ENCODE data around the gene LDLRAD2.

Gene LDLRAD2

DNA sequence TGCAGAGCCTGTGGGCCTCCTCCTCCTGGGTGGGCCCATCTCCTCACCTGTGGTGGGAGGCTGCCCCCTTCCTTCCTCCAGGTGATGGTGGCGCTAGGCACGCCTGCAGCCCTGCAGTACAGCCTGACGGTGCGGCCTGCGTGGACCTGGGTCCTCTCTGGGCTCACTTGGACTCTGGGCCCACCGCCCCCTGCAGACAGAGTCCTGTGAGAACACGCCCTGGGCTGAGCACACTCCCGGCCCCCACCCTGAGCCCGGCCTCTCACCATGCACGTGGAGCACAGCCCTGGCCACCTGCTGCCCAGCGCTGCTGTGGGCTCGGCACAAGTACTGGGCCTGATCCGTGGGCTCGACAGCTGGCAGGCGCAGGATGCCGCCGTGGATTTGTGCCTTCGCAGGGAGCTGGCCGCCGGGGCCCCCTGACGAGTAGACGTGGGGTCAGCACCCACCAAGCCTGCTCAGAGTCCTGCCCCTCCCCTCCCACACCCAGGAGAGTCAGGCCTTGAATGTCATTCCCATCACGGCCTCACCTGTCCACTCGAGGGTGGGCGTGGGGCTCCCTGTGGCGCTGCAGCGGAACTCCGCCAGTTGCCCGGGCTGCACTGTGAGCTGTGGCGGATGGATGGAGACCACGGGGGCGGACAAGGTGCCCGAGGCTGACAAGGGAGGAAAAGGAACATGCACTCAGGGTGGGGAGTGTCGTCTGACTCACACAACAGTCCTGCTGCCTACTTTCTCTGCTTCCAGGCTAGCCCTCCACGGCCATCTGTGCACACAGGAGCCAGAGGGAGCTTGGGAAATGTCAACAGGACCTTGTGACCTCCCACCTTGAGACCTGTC is 43.4 kb downstream of the LDLRAD2 start:
- no peak for FAIRE-seq
- no peak for DNase-seq (ENCODE audit: insufficient read length, low spot score)
- TF ChIP-seq TAF1 (IDR thresholded peaks at IDR 0.05; ENCODE audit: low read depth, low read length) (no peak), PAX5 (IDR thresholded peaks at IDR 0.05; ENCODE audit: insufficient read depth, low read length, severe bottlenecking) (no peak), SPI1 (IDR thresholded peaks at IDR 0.05; ENCODE audit: low read depth, low read length) (no peak), POU2F2 (IDR thresholded peaks at IDR 0.05; ENCODE audit: low read depth, low read length) (no peak), POLR2AphosphoS5 (IDR thresholded peaks at IDR 0.05; ENCODE audit: low read depth, low read length) (no peak)

DNA sequence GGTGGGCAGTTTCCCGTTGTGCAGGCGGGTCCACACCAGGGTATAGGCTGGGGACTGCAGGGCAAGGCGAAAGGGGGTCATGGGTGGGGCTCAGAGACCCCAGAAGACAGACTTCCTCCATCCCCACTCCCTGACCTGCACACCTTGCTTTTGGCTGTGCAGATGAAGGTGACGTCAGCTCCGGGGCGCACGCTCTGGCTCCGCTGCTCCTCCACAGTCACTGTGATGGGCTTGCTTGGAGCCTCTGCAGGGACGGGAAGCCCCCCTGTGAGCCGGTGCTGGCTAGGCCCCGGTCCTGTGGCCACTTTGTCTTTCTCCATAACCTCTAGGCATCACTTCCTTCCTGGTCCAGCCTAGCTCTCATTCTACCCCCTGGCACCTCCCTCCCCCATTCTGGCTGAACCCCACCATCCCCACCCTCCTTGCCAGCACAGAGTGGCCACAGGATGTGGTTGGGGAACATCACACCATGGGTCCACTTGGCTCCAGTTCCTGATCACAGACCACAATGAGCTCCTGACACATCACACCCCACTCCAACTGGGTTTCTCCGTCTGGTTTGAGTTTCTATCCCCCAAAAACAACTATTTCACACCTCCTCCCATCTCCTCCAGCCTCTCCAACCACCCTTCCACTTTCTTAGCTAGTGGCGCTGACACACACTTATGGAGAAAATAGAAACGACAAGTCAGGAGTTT is 45.2 kb downstream of the LDLRAD2 start:
- FAIRE-seq (no peak), DNase-seq (ENCODE audit: insufficient read length, low spot score) (no peak)
- TF ChIP-seq POLR2AphosphoS5 (IDR thresholded peaks at IDR 0.05; ENCODE audit: low read depth, low read length) (no peak), PAX5 (IDR thresholded peaks at IDR 0.05; ENCODE audit: insufficient read depth, low read length, severe bottlenecking) (no peak), POU2F2 (IDR thresholded peaks at IDR 0.05; ENCODE audit: low read depth, low read length) (no peak), SPI1 (IDR thresholded peaks at IDR 0.05; ENCODE audit: low read depth, low read length) (no peak), POLR2A (IDR thresholded peaks at IDR 0.05; ENCODE audit: low read depth, low read length) (no peak), TAF1 (IDR thresholded peaks at IDR 0.05; ENCODE audit: low read depth, low read length) (no peak)

DNA sequence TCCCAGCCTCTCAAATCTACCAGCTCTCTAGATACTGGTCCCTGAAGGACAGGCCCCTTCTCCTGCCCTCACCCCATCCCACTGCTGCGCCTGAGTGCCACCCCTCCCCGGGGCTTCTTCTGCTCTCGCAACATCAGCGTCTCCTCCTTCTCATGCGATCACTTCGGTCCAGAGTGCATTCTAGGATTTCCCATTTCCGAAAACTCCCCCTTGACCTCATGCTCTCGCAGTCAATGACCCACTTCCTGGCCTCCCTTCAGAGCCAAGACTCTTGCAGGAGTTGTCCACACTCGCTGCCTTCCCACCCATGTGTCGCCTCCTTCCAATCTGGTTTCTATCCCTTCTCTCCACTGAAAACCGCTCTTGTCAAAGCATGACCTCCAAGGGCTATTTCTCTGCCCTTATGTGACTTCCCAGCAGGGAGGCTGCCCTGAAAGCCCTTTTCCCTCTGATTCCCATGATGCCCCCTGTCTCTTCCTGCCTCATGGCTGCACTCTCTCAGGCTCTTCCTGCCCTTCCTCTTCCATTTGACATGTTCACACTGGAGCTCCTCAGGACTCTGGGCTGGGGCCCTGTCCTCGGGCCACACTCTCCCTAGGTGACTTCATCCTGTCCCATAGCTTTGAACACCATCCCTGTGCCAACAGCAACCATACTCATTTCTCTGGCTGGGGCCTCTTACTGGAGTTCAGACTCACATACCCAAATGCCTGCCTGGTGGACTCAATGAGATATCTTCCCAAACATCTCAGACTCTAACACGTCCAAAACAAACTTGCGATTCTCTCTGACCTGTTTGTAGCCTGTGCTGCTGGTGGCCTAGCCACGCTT is 46.0 kb downstream of the LDLRAD2 start:
- TF ChIP-seq TAF1 (IDR thresholded peaks at IDR 0.05; ENCODE audit: low read depth, low read length): no peak
- no peak for DNase-seq (ENCODE audit: insufficient read length, low spot score)
- FAIRE-seq: no peak

DNA sequence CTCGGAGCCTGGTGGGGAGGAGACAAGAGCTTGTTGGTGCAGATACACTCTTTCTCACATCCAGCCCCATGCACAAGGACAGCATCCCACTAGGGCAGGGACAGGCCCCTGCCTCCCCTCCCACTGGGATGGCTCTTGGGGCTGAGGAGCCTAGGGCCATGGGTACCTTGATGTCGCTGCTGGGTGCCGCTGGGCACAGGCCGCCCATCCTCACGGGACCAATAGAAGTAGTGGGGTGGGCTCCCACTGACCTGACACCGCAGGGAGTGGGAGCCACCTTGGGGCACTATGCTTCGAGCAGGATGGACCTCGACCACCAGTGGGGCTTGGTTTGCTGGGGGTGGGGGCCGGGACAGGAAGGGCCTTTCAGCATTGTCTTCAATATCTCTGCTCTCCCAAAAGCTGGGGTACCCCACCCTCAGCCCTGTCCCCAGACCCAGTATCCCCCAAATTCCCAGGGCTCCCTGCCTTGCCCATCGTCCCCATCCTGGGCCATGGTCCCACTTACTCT is 47.7 kb downstream of the LDLRAD2 start:
- TF ChIP-seq POLR2AphosphoS5 (IDR thresholded peaks at IDR 0.05; ENCODE audit: low read depth, low read length) (no peak), PAX5 (IDR thresholded peaks at IDR 0.05; ENCODE audit: insufficient read depth, low read length, severe bottlenecking) (no peak), SPI1 (IDR thresholded peaks at IDR 0.05; ENCODE audit: low read depth, low read length) (no peak), POLR2A (IDR thresholded peaks at IDR 0.05; ENCODE audit: low read depth, low read length) (no peak), TAF1 (IDR thresholded peaks at IDR 0.05; ENCODE audit: low read depth, low read length) (no peak), POU2F2 (IDR thresholded peaks at IDR 0.05; ENCODE audit: low read depth, low read length) (no peak)
- DNase-seq (ENCODE audit: insufficient read length, low spot score): no peak
- FAIRE-seq: no peak

DNA sequence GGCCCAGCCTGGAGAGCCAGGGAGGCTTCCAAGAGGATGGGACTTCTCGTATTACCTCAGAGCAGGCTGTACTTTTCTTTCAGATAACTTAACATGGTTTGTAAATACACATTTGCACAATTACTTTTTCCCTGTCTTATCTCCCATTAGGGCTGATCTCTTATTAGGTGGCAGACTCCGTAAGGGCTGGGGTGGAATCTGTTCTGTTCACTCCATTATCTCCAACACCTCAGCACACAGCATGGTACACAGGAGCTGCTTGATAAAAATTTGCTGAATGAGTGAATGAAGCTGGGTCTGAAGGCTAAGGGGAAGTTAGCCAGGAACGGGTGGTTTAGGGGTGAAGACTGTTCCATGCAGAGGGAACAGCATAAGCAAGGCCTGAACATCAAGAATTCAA is 48.9 kb downstream of the LDLRAD2 start:
- no peak for FAIRE-seq
- no peak for TF ChIP-seq POLR2A (IDR thresholded peaks at IDR 0.05; ENCODE audit: low read depth, low read length)
- TF ChIP-seq POLR2AphosphoS5 (IDR thresholded peaks at IDR 0.05; ENCODE audit: low read depth, low read length): no peak
- TF ChIP-seq SPI1 (IDR thresholded peaks at IDR 0.05; ENCODE audit: low read depth, low read length): no peak
- TF ChIP-seq PAX5 (IDR thresholded peaks at IDR 0.05; ENCODE audit: insufficient read depth, low read length, severe bottlenecking): no peak
- no peak for TF ChIP-seq TAF1 (IDR thresholded peaks at IDR 0.05; ENCODE audit: low read depth, low read length)
- no peak for TF ChIP-seq POU2F2 (IDR thresholded peaks at IDR 0.05; ENCODE audit: low read depth, low read length)
- no peak for DNase-seq (ENCODE audit: insufficient read length, low spot score)

DNA sequence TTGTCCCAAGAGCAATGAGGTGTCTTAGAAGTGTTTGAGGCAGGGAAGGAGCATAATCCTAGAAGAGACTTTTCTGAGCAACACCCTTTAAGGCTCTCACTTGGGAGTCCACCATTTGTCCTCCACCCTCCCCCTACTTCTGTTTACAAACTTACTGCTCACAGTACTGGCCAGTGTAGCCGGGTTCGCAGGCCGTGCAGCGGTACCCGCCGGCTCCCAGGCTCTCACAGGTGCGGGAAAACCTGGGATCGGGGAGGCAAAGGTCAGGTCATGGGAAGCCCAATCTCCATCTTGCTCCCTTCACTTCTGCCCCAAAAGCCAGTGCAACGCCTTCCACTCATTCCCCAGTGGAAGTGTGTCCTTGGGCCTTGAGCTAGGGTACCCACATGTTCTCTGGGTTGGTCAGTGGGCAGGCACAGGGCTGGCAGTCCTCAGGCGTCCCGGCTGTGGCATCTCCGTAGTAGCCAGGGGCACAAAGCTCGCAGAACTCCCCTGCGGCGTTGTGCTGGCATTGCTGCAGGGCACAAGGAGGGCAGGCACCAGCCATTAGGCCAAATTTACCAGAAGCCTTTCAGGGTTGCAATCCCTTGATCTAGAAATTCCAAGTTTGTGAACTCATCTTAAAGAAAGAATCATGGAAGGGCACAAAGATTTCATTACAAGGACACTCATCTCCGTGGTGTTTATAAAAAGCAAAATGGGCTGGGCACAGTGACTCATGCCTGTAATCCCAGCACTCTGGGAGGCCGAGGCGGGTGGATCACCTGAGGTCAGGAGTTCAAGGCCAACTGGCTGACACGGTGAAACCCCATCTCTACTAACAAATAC is 49.8 kb downstream of the LDLRAD2 start:
- FAIRE-seq: no peak
- TF ChIP-seq POU2F2 (IDR thresholded peaks at IDR 0.05; ENCODE audit: low read depth, low read length) (no peak), POLR2A (IDR thresholded peaks at IDR 0.05; ENCODE audit: low read depth, low read length) (no peak), PAX5 (IDR thresholded peaks at IDR 0.05; ENCODE audit: insufficient read depth, low read length, severe bottlenecking) (no peak), TAF1 (IDR thresholded peaks at IDR 0.05; ENCODE audit: low read depth, low read length) (no peak), POLR2AphosphoS5 (IDR thresholded peaks at IDR 0.05; ENCODE audit: low read depth, low read length) (no peak), SPI1 (IDR thresholded peaks at IDR 0.05; ENCODE audit: low read depth, low read length) (no peak)

DNA sequence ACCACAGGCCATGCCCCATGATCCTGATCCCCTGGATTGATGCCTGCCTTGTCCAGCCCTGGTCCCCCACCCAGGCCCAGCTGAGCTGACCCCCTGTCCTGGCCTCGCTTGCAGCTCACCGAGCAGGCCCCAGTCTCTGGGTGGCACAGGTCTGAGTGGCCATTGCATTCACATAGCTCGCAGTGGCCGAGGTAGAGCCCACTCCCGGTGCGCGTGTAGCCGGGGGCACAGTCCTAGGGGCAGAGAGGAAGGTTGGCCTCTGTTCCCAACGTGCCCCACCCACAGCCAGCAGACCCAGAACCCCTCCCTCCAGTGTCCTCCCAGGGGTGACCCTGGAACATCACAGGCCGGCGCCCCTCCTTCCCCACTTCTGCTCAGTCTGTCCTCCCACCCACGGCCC is 51.9 kb downstream of the LDLRAD2 start:
- FAIRE-seq (no peak), DNase-seq (ENCODE audit: insufficient read length, low spot score) (no peak)
- TF ChIP-seq POLR2AphosphoS5 (IDR thresholded peaks at IDR 0.05; ENCODE audit: low read depth, low read length) (no peak), PAX5 (IDR thresholded peaks at IDR 0.05; ENCODE audit: insufficient read depth, low read length, severe bottlenecking) (no peak), SPI1 (IDR thresholded peaks at IDR 0.05; ENCODE audit: low read depth, low read length) (no peak)

More for the DNA sequence above, 49.8 kb downstream of the LDLRAD2 start:
- DNase-seq (ENCODE audit: insufficient read length, low spot score): no peak

DNA sequence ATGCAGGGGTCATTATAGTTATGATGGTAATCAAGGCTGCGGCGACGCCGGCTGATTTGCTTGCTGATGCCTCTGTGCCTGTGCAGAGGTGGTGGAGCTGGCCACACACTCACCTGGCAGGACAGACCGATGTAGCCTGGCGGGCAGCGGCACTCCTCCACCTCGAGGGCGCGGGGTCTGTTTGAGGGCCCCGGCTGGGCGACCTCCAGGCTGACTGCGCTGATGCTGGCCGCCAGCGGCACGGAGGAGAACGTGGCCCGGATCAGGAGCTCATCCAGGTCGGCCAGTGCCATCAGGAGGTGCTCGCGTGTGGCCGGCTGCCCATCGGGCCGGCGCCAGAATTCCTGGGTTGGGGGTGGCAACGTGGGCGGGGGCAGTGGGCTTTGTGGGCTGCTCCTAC is 52.7 kb downstream of the LDLRAD2 start:
- FAIRE-seq (no peak), DNase-seq (ENCODE audit: insufficient read length, low spot score) (no peak)
- no peak for TF ChIP-seq SPI1 (IDR thresholded peaks at IDR 0.05; ENCODE audit: low read depth, low read length)
- no peak for TF ChIP-seq POLR2AphosphoS5 (IDR thresholded peaks at IDR 0.05; ENCODE audit: low read depth, low read length)
- TF ChIP-seq POLR2A (IDR thresholded peaks at IDR 0.05; ENCODE audit: low read depth, low read length): no peak
- no peak for TF ChIP-seq TAF1 (IDR thresholded peaks at IDR 0.05; ENCODE audit: low read depth, low read length)
- TF ChIP-seq POU2F2 (IDR thresholded peaks at IDR 0.05; ENCODE audit: low read depth, low read length): no peak
- TF ChIP-seq PAX5 (IDR thresholded peaks at IDR 0.05; ENCODE audit: insufficient read depth, low read length, severe bottlenecking): no peak

Data from GM12891 (cell line).